Activated naive CD4-positive, alpha-beta T cell treated with anti-CD3 and anti-CD28 coated beads, Interleukin-2, amount 50 U/mL, for 16 hours (primary cell): ENCODE data around the gene NDRG2.
"Not testable (repeated sequence)": the region's sequence is repeated elsewhere in the genome, so short reads cannot be mapped to it uniquely, and the experiment has no call there.

Source experiments
- DNase-seq: peaks from one replicate; pipeline ENCODE4 v3.0.0-alpha.2; 2020

Gene NDRG2

GRCh38 chr14:21055432-21056117, 30.7 kb upstream of the NDRG2 start:
- DNase-seq: no peak

- no peak for DNase-seq
Observed at GRCh38 chr14:21054768-21055145, 29.9 kb upstream of the NDRG2 start.

- DNase-seq: no peak
Observed at GRCh38 chr14:21054123-21054767, 29.4 kb upstream of the NDRG2 start.

GRCh38 chr14:21053184-21054122, 28.6 kb upstream of the NDRG2 start:
- DNase-seq: no peak

- no peak for DNase-seq
Observed at GRCh38 chr14:21050597-21050996, 25.7 kb upstream of the NDRG2 start.

- DNase-seq: no peak
Observed at GRCh38 chr14:21049271-21049673, 24.4 kb upstream of the NDRG2 start.

GRCh38 chr14:21048638-21049037, 23.8 kb upstream of the NDRG2 start:
- DNase-seq: no peak

GRCh38 chr14:21047378-21047781, 22.5 kb upstream of the NDRG2 start:
- DNase-seq: no peak

GRCh38 chr14:21043974-21044618, 19.2 kb upstream of the NDRG2 start:
- DNase-seq: no peak

- DNase-seq: no peak
Observed at GRCh38 chr14:21043387-21043973, 18.6 kb upstream of the NDRG2 start.

- no peak for DNase-seq
Observed at GRCh38 chr14:21042918-21043317, 18.1 kb upstream of the NDRG2 start.

GRCh38 chr14:21041676-21042433, 17.0 kb upstream of the NDRG2 start, which contains the start of gene RNASE7:
Gene RNASE7, plus strand, starts transcription at chr14:21042362. Its CDS starts 631 bp downstream, at chr14:21042993.
- no peak for DNase-seq

- not testable (repeated sequence) for DNase-seq
Observed at GRCh38 chr14:21040941-21041340, 16.1 kb upstream of the NDRG2 start.

- no peak for DNase-seq
Observed at GRCh38 chr14:21040370-21040925, 15.6 kb upstream of the NDRG2 start.

GRCh38 chr14:21039585-21040369, 14.9 kb upstream of the NDRG2 start:
- DNase-seq: no peak

GRCh38 chr14:21038441-21039422, 13.9 kb upstream of the NDRG2 start:
- no peak for DNase-seq

- DNase-seq: no peak
Observed at GRCh38 chr14:21037156-21037555, 12.3 kb upstream of the NDRG2 start.

GRCh38 chr14:21036751-21037150, 11.9 kb upstream of the NDRG2 start:
- no peak for DNase-seq

- DNase-seq: no peak
Observed at GRCh38 chr14:21034707-21035106, 9.8 kb upstream of the NDRG2 start, which contains the start of gene RNASE13. Gene RNASE13, minus strand, starts transcription at chr14:21034807. Its CDS starts 519 bp downstream, at chr14:21034288.
